ENCODE results near the gene SRPK1. TPM values are rescaled to one million over a fixed set of nuclear protein-coding genes. Genes with fewer than 3 reads are reported as not detected.

Gene SRPK1
- total RNA-seq, 4 donors from 2014 or later, result 14.3 to 76.3 (median 29.4) TPM

GRCh38 chr6:35852994-35853393 lies 67.9 kb downstream of the SRPK1 start:
- TF ChIP-seq POLR2A (IDR thresholded peaks at IDR 0.05) (no peak), CTCF (IDR thresholded peaks at IDR 0.05) (no peak)
- no peak overlapping the region for H3K27ac ChIP-seq
- intact Hi-C loops (cut with DNase I; ENCODE audit: low total_unique reads), result no loop called here
- DNase-seq, result no peak
- no peaks in the 10 kb centered on the region for H3K27me3 ChIP-seq
- no peaks in the 10 kb centered on the region for H3K9me3 ChIP-seq
- no peaks in the 10 kb centered on the region for H3K4me1 ChIP-seq
- H3K4me3 ChIP-seq, result no peak overlapping the region
- H3K36me3 ChIP-seq, result no peaks in the 10 kb centered on the region

DNA sequence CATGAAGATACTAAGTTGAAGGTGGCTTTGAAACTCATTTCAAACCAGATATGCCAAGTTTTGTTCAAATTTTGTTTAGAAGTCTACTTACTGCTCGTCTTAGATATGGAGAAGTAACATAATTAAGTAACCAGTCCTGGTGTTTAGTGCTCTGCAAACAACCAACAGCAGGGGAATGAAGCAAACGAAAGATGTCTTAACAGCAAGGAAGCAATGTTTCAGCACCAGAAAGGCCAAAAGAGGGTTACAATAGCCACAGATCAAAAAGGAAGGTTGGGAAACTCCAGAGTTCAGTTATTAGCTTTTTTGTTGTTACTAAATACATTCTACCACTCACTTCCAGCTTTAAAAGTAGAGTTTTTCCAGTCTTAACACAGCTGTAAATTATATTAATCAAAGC lies 70.7 kb downstream of the SRPK1 start:
- no peak for DNase-seq
- H3K4me1 ChIP-seq, result no peaks in the 10 kb centered on the region
- no peak overlapping the region for H3K4me3 ChIP-seq
- TF ChIP-seq POLR2A (IDR thresholded peaks at IDR 0.05) (no peak), CTCF (IDR thresholded peaks at IDR 0.05) (no peak)
- intact Hi-C loops (cut with DNase I; ENCODE audit: low total_unique reads), result no loop called here
- no peaks in the 10 kb centered on the region for H3K27me3 ChIP-seq
- no peaks in the 10 kb centered on the region for H3K9me3 ChIP-seq
- no peaks in the 10 kb centered on the region for H3K36me3 ChIP-seq
- H3K27ac ChIP-seq, result no peak overlapping the region

GRCh38 chr6:35844290-35844689 lies 76.6 kb downstream of the SRPK1 start:
- TF ChIP-seq POLR2A (IDR thresholded peaks at IDR 0.05) (no peak), CTCF (IDR thresholded peaks at IDR 0.05) (no peak)
- Histone ChIP-seq H3K4me3 (no peak overlapping the region), H3K9me3 (no peaks in the 10 kb centered on the region), H3K27ac (no peak overlapping the region), H3K4me1 (no peaks in the 10 kb centered on the region), H3K36me3 (no peaks in the 10 kb centered on the region), H3K27me3 (no peaks in the 10 kb centered on the region)
- intact Hi-C loops (cut with DNase I; ENCODE audit: low total_unique reads), result no loop called here
- no peak for DNase-seq

DNA sequence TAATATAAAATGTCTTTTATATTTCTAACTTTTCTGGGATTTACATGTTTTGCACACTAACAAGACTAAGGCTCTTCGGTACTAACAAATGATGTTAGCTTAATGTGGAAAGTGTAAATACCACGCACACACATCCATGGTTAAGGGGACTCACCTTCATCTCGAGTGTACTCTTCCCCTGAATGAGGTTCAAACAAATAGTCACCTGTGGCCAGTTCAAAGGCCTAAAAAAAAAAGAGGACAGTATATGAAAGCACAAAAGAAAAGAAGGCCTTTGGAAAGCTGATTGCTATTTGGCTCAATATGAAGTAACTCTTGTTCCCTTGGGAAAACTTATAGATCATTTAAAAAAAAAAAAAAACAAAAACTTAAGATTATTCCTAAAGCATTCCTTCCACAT lies 78.5 kb downstream of the SRPK1 start:
- H3K36me3 ChIP-seq, result no peaks in the 10 kb centered on the region
- no peak for TF ChIP-seq CTCF (IDR thresholded peaks at IDR 0.05)
- TF ChIP-seq POLR2A (IDR thresholded peaks at IDR 0.05), result no peak
- DNase-seq, result no peak
- no peaks in the 10 kb centered on the region for H3K4me1 ChIP-seq
- intact Hi-C loops (cut with DNase I; ENCODE audit: low total_unique reads), result no loop called here
- H3K4me3 ChIP-seq, result no peak overlapping the region
- no peaks in the 10 kb centered on the region for H3K9me3 ChIP-seq
- no peaks in the 10 kb centered on the region for H3K27me3 ChIP-seq
- no peak overlapping the region for H3K27ac ChIP-seq

GRCh38 chr6:35839019-35839418 lies 81.9 kb downstream of the SRPK1 start:
- Histone ChIP-seq H3K4me3 (no peak overlapping the region), H3K4me1 (no peaks in the 10 kb centered on the region), H3K36me3 (no peaks in the 10 kb centered on the region), H3K9me3 (no peaks in the 10 kb centered on the region), H3K27me3 (no peaks in the 10 kb centered on the region), H3K27ac (no peak overlapping the region)
- TF ChIP-seq CTCF (IDR thresholded peaks at IDR 0.05) (no peak), POLR2A (IDR thresholded peaks at IDR 0.05) (no peak)
- intact Hi-C loops (cut with DNase I; ENCODE audit: low total_unique reads), result no loop called here
- DNase-seq, result no peak

Measured in uterus (tissue), 4 donors.